NT2/D1 (cell line): ENCODE results near the gene CXCR5.

Experiments used
- DNase-seq: peaks from one replicate; pipeline ENCODE4 v3.0.0-alpha.2; 2011; ENCODE audit warnings: low read depth, low spot score
- H3K27me3 ChIP-seq: 2 replicates; pipeline ENCODE4 v1.6.0; 2011; ENCODE audit warnings: mild to moderate bottlenecking; ENCODE audit not compliant: insufficient read length, insufficient read depth
- H3K36me3 ChIP-seq: 2 replicates; pipeline ENCODE4 v1.6.1; 2011; ENCODE audit warnings: mild to moderate bottlenecking, low read length, mixed read lengths; ENCODE audit not compliant: insufficient read depth, insufficient read length
- H3K4me1 ChIP-seq: 2 replicates; pipeline ENCODE4 v1.5.1; 2011; ENCODE audit not compliant: insufficient read depth, insufficient read length
- H3K4me3 ChIP-seq: 2 replicates; pipeline ENCODE4 v1.5.1; 2011; ENCODE audit warnings: low read depth; ENCODE audit not compliant: insufficient read length
- H3K9ac ChIP-seq: 2 replicates; pipeline ENCODE4 v1.6.0; 2011; ENCODE audit warnings: low read depth; ENCODE audit not compliant: insufficient read length
- H3K9me3 ChIP-seq: 2 replicates; pipeline ENCODE4 v1.5.1; 2011; ENCODE audit warnings: mild to moderate bottlenecking, low read length; ENCODE audit not compliant: insufficient read depth
- SUZ12 ChIP-seq: IDR thresholded peaks from 2 replicates; pipeline ENCODE4 v1.6.1; 2011; ENCODE audit not compliant: insufficient read length, insufficient read depth; ENCODE audit errors: extremely low read depth
- YY1 ChIP-seq: IDR thresholded peaks from 2 replicates; pipeline ENCODE4 v1.6.1; 2011; ENCODE audit not compliant: insufficient read length, insufficient read depth
- ZNF274 ChIP-seq: IDR thresholded peaks from 2 replicates; pipeline ENCODE4 v1.6.1; 2011; ENCODE audit warnings: mild to moderate bottlenecking, low read depth, low read length

The CXCR5 gene

DNA sequence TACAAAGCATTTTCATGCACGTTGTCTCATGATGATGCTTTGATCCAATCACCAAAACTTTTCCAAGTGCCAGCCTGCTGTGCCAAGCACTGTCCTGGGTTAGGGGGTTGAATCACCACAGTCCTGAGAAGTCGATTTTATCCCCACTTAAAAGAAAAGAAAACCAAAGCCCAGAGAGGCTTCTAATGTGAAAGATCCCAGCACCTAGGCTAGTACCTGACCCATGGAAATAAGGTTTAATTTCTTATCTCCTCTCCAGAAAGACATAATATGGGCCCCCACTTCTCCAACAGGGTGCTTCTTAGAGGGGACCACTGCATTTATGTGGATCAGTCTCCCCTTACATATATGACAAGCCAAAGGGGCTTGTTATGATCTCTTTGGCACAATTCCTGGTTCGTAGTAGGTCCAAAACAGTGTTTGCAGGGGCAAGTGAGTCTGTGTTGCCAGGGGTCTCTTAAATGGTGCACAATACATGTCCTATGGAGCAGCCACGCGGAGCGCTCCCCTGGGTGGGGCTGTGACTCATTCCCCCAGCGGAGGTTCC is 43.9 kb downstream of the CXCR5 start:
- Histone ChIP-seq H3K36me3 (peaks cover 10% of the 10 kb centered on the region), H3K4me1 (peaks cover 15% of the 10 kb centered on the region), H3K4me3 (peak overlapping the region; percentile 77), H3K9me3 (no peaks in the 10 kb centered on the region), H3K27me3 (peaks cover 21% of the 10 kb centered on the region), H3K9ac (peak overlapping the region; percentile 46)
- TF ChIP-seq ZNF274 (no peak), SUZ12 (no peak), YY1 (no peak)
- DNase-seq, result no peak

DNA sequence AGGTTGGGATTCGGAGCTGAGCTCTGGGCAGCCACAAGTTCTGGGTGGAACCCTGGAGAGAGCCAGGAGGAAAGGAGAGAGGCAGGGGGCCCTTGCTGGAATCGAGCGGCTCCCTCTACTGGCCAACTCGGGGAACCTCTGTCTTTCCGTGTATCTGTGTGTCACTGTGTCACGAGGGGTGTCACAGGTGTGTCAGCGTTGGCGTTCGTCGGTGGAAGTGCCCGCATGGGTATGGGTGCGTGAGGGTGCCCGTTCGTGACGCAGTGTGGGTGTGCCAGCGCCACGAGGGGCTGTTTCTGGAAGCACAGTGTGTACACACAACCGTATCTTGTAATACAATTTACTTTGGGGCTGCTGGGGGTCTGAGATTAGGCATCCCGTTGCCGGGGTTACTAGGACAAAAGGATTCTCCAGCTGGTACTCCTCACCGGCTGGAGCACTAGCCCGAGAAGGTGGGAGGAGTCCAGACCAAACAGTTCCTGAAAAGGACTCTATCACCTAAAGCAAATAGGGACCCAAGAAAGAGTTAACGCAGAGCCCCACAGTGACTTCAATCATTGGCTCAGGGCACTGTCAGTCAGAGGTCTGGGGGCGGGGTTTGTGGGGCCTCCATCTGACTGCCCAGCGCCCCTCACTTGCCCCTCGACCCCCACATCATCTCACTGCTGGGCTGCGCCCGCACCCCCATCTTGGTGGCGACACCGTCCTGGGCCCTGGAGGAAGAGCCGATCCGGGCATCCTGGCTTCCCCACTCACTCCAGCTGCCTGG is 44.6 kb downstream of the CXCR5 start:
- H3K4me3 ChIP-seq, result peak overlapping the region; percentile 77
- no peaks in the 10 kb centered on the region for H3K9me3 ChIP-seq
- H3K4me1 ChIP-seq, result peaks cover 11% of the 10 kb centered on the region
- H3K36me3 ChIP-seq, result peaks cover 4% of the 10 kb centered on the region
- peak overlapping the region; percentile 82 for H3K9ac ChIP-seq
- TF ChIP-seq ZNF274, result no peak
- TF ChIP-seq SUZ12, result no peak
- no peak for TF ChIP-seq YY1
- no peak for DNase-seq
- peaks cover 21% of the 10 kb centered on the region for H3K27me3 ChIP-seq

DNA sequence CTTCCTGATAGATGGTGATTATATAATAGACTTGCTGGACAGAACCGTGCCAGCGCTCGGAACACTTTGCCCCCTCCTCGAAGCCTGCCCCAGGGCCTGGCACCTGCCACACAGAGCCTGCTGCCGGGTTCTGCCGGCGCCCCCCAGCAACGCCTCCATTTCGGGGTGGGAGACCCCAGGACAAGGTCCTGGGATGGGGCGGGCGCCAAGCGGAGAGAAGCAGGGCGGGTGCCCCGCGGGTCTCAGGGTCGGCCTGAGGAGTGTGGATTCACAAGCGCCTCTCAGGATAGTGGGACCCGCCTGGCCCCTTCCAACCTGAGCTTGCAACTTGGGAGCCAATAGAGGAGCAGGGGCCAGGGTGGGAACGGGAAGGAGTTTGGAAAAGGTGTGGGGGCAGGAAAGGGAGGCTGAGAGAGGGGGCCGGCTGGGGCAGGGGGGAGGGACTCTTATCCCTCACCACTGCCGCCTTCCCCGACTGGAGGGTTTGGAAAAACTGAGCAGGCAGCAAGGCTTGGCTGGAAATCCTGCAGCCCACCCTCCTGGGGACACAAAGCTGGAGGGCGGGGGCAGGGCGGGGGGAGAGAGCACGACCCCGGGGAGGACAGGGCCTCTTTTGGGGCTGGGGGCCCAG is 45.3 kb downstream of the CXCR5 start:
- DNase-seq, result no peak
- peaks cover 8% of the 10 kb centered on the region for H3K4me1 ChIP-seq

DNA sequence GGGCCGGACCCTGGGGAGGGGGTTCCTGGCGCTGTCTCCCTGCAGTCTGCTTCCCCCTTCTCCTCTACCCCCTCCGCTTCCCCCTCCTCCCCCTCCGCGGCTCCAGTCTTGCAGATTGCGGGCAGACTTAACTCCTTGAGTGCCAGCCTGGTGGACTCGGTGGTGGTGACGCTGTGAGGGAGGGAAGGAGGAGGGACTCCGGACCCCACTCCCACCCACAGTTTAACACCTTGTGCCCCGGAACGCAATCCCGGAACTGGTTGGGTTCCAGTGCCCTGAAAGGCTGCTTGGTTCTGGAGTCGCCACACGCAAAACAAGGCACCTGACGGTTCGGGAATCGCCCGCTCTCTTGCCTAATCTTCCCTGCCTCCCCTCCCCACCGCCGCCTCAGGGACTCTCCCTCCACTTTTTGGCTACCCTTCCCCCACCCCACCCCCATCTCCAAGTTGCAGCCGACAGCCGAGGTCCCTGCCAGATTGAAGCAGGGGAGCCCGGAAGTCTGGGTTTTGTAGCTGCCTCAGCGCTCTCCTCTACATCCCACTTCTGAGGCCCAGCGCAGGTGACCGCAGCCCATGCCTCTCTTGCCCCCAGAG is 45.9 kb downstream of the CXCR5 start:
- peak overlapping the region; percentile 68 for H3K9ac ChIP-seq

More for the DNA sequence above, 45.3 kb downstream of the CXCR5 start:
- H3K4me3 ChIP-seq, result peak overlapping the region; percentile 77
- no peaks in the 10 kb centered on the region for H3K9me3 ChIP-seq
- no peaks in the 10 kb centered on the region for H3K36me3 ChIP-seq
- H3K9ac ChIP-seq, result peak overlapping the region; percentile 82
- H3K27me3 ChIP-seq, result peaks cover 21% of the 10 kb centered on the region
- TF ChIP-seq SUZ12, result no peak
- TF ChIP-seq ZNF274, result no peak
- TF ChIP-seq YY1, result no peak

DNA sequence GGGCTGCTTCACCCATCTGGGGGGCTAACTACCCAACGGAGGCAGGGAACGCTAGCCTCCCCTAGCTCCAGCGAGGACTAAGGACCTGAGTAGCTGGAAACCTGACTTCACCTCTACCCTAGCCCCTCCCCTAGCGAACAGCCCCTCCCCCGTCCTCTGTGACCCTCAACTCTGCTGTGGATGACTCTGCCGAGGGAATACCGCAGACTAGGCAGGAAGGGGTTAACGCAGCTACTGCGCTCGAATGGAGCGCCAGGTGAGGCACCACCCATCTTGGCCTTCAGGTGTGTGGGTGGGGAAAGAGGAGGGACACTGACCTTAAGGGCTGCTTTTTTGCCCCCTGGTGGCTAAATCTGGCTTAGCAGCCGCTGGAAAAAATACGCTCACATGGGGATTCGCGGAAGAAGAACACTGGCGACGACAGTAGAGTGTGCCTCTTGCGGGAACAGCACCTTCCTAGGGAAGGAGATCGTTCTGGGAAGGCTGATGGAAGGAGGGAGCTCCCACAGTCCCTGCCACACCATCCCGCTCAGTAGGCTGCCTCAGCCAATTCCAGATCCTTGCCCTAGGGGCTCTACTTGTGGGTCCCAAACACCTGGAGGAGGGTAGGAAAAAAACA is 46.5 kb downstream of the CXCR5 start:
- no peaks in the 10 kb centered on the region for H3K9me3 ChIP-seq
- H3K4me1 ChIP-seq, result peaks cover 8% of the 10 kb centered on the region
- peaks cover 21% of the 10 kb centered on the region for H3K27me3 ChIP-seq
- peak overlapping the region; percentile 68 for H3K9ac ChIP-seq
- peak; percentile 86 for DNase-seq
- TF ChIP-seq ZNF274, result no peak
- no peak for TF ChIP-seq YY1
- no peak for TF ChIP-seq SUZ12
- H3K36me3 ChIP-seq, result no peaks in the 10 kb centered on the region
- peak overlapping the region; percentile 69 for H3K4me3 ChIP-seq

More for the DNA sequence above, 45.9 kb downstream of the CXCR5 start:
- peaks cover 8% of the 10 kb centered on the region for H3K4me1 ChIP-seq
- TF ChIP-seq ZNF274, result no peak
- no peak for TF ChIP-seq SUZ12
- TF ChIP-seq YY1, result no peak
- H3K4me3 ChIP-seq, result peak overlapping the region; percentile 69
- H3K27me3 ChIP-seq, result peaks cover 21% of the 10 kb centered on the region
- DNase-seq, result no peak
- no peaks in the 10 kb centered on the region for H3K36me3 ChIP-seq
- H3K9me3 ChIP-seq, result no peaks in the 10 kb centered on the region

DNA sequence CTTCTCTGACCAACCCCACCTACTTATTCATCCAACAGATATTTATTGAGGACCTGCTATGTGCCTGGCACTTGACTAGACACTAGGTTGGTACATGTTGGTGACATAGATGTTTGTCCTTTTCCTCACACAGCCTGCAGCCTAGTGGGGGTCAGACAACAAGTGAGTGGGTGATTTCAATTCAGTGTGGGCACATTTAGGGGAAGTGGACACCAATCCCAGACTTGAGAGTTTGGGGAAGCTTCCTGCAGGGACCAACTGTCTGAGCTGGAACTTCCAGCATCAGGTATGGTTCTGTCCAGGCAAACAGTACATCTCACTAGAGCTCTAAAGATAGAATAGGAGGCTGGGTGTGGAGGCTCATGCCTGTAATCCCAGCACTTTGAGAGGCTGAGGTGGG is 47.9 kb downstream of the CXCR5 start:
- no peaks in the 10 kb centered on the region for H3K36me3 ChIP-seq
- H3K9ac ChIP-seq, result no peak overlapping the region
- H3K27me3 ChIP-seq, result peaks cover 16% of the 10 kb centered on the region
- H3K4me3 ChIP-seq, result no peak overlapping the region
- H3K9me3 ChIP-seq, result no peaks in the 10 kb centered on the region
- peaks cover 6% of the 10 kb centered on the region for H3K4me1 ChIP-seq
- no peak for TF ChIP-seq ZNF274
- TF ChIP-seq SUZ12, result no peak
- TF ChIP-seq YY1, result no peak
- DNase-seq, result no peak
